HG03439 (cell line): ENCODE data around the gene ATL1.
"Not testable (repeated sequence)": the region's sequence is repeated elsewhere in the genome, so short reads cannot be mapped to it uniquely, and the experiment has no call there.

Experiments
- ATAC-seq: cut with Tn5 transposase; IDR thresholded peaks from one replicate; pipeline ENCODE4 v1.9.1; 2021; ENCODE audit warnings: mild to moderate bottlenecking, moderate library complexity; ENCODE audit not compliant: unreplicated experiment

ATL1 gene

DNA sequence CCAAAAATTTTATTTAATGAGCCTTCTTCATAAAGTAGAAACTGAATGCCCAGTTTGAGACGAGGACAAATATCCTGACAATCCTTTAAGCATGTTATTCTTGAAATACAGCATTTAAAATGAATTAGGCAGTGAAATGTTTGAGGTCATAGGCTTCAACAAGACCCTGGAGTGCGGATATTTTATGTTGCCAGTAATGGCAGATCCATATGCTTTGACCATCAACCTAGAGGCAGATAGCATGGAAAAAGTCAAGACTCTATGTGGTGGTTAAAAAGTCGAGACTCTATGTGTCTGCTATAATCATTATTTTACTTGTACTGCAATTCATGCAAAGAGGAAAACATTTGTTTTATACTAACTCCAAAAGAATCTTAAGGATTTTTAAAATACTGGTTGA, 25.5 kb upstream of the ATL1 start:
- ATAC-seq: no peak

DNA sequence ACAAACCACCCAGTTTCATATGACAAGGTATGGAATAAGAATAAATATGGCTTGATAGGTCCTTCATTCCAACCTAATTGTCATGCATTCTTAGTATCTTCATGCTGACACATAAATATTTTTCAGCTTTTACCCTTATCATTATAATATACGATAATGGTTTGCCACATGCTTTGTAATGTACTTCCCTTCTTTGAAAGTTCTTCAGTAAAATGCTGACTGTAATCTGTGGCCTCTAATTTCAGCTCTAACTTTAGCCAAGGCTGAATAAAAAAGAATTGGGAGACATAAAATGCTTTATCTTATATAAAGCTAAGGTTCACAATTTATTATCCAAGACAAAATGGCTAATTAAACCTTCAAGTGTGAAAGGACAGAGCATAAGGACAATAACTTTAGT, 24.9 kb upstream of the ATL1 start:
- no peak for ATAC-seq

DNA sequence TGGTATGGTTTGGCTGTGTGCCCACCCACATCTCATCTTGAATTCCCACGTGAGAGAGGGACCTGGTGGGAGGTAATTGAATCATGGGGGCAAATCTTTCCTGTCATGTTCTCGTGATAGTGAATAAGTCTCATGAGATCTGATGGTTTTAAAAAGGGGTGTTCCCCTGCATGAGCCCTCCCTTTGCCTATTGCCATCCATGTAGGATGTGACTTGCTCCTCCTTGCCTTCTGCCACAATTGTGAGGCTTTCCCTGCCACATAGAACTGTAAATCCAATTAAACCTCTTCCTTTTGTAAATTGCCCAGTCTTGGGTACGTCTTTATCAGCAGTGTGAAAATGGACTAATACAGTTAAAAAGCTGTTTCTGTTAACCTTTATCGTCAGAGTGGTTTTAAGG, 21.9 kb upstream of the ATL1 start:
- not testable (repeated sequence) for ATAC-seq

DNA sequence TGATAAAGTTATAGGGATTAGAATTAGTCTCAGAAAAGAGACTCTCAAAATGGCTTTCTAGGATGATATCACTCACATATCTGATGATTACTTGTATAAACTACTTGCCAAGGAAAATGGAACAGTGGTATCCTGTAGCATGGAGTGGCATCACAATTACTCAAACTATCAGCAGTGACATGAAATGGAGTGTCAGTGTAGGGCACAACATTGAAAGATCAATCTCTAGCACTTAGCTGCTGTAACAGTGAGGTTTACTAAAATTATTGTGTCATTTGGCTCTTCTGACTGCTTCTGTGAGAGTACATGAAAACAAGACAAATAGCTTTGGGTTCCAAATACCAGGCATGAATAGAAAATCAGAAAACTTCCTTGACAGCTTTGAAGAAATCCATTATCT, 20.9 kb upstream of the ATL1 start:
- no peak for ATAC-seq

DNA sequence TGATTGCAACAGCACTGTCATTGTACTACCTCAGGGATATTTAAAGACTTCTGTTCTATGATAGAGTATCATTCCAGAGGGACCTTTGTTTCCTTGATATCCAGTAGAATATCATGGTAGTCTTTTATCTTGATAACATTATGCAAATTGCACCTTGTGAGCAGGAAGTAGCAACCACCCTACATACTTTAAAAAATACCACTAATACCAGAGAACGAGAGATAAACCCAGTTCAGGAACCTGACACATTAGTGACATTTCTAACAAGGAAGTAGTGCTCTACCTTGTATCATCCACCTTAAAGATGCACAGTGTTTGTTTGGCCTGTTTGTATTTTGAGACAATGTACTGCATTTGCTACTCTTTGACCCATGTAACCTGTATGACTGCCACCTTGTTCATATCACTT, 18.8 kb upstream of the ATL1 start:
- no peak for ATAC-seq

DNA sequence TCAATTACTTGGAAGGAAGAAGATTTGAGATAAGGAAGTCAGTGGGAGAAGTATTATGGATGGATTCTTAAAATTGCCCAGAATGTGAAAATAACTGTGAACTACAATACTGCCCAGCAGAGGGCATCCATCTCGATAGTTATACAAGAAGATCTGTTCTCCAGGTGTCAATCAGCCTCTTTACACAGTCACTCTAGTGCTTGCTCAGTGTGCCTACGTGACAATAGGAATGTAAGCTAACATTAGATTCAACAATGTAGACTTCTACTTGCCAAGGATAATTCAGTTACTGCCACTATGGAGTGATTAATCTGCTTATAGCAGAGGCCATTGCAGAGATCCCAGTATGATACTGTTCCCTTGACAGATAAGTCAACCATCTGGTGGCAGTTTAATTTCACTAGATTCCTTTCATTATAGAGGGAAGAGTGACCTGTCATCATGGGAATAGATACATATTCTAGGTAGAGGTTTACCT, 17.0 kb upstream of the ATL1 start:
- no peak for ATAC-seq

DNA sequence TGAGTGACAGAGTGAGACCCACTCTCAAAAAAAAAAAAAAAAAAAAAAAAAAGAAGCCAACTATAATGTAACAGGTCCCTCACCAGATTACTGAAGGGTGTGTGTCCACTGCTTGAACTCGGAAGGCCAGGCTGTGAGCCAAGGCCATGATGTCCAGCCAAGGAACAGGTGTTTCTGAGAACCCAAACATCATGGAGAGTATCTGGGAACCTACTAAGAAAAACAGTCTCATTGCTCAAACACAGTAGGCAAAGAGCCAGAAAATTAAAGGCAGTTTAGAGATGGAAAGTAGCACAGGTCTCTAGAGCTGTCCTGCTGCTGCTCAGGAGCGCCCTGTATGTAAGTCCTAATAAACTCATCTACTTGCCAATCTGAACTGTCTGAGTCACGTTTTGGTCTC, 15.0 kb upstream of the ATL1 start:
- ATAC-seq: no peak

DNA sequence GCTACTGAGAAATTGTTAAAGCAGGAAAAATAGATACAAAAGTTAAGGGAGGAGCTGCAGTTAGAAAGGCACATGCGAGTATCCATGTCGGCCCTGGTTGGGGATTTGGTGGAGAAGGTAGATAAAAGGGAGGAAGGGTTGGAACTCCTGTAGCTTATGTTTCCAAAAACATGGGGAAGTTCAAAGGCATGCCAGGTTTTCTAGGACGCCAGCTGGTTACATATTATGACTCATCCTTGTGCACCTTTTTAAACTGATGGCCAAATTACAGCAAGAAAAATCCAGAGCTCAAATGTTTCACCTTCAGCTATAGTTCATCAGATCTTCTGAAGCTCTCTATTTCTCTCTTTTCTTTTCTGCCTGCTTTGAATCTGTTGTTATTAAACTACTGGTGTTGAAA, 14.3 kb upstream of the ATL1 start:
- ATAC-seq: no peak

DNA sequence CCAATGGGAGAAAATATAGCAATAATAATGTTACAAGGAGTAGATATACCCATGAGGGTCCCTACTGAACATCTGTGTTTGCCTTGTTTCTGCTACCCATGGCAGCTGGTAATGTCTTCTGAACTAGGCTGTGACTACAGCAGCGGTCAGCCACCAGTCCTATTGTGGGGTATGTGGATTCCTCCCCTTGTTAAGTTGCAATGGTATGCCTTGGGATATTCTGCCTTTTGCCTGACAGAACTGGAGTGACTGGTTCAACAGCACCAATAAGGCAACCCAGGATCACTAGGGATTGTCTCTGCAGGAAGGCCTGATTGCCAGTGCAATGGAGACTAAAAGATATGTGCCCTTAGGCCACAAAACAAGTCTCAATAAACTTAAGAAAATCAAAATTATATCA, 9.7 kb upstream of the ATL1 start:
- ATAC-seq: no peak

DNA sequence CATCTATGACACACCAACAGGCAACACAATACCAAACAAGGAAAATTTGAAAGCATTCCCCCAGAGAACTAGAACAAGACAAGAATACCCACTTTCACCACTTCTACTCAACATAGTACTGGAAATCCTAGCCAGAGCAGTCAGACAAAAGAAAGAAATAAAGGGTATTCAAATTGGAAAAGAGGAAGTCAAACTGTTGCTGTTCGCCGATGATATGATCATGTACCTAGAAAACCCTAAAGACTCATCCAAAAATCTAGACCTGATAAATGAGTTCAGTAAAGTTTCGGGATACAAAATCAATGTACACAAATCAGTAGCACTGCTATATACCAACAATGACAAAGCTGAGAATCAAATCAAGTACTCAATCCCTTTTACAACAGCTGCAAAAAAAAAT, 8.1 kb upstream of the ATL1 start:
- ATAC-seq: no peak

DNA sequence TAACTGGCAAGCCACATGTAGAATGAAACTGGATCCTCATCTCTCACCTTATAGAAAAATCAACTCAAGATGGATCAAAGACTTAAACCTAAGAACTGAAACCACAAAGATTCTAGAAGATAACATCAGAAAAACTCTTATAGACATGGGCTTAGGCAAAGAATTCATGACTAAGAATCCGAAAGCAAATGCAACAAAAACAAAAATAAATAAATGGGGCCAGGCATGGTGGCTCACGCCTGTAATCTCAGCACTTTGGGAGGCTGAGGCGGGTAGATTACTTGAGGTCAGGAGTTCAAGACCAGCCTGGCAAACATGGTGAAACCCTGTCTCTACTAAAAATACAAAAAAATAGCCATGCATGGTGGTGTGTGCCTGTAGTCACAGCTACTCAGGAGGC, 7.1 kb upstream of the ATL1 start:
- not testable (repeated sequence) for ATAC-seq

DNA sequence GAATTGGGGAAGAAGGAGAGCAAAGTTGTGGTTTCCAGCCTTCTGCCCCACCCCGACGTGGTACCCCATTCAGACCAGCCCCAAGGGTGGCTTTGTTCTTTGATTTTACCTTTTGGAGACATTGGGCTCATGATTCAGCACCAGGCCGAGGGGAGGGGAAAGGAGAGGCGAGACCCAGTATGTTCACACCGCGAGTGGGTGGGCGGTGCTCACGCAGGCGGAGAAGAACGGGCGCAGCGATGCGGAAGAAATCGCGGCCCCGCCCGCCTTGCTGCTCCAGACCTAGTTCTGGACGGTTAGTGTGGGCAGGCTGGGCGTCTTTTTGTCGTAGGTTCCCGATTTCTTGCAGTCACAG, 963 bp downstream of the ATL1 start:
- ATAC-seq: peak; percentile 13

DNA sequence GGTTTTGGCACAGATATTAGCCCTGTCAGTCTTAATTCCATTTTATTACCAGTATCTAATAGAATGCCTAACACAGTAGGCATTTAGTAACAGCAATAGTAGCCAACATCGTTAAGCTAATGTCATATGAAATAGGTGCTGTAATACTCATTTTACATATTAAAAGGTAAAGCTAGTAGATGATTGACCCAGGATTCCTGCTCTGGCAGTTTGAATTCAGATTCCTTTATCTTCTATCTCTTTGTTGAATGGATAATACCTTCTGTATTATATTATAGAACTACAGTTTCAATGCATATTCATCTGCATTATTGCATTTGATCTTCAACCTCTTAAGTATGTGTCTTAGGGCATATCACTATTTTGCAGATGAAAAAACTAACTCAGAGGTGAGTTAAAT, 2.9 kb downstream of the ATL1 start:
- ATAC-seq: no peak

DNA sequence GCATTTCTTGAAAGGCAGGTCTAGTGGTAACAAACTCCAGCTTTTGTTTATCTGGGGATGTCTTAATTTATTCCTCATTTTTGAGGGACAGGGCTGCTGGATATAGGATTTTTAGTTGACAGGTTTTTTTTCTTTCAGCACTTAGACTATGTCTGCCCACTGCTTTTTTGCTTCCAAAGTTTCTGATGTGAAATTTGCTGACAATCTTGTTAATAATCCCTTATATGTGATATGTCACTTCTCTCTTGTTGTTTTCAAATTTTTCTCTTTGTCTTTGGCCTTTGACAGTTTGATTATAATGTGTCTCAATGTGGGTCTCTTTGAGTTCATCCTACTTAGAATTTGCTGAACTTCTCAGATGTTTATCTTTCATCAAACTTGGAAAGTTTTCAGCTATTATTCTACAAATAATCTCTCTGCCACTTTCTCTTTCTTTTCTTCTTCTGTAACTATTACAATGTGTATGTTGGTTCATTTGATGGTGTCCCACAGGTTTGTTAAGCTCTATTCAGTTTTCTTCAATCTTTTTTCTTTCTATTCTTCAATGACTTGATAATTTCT, 9.8 kb downstream of the ATL1 start:
- ATAC-seq: no peak

DNA sequence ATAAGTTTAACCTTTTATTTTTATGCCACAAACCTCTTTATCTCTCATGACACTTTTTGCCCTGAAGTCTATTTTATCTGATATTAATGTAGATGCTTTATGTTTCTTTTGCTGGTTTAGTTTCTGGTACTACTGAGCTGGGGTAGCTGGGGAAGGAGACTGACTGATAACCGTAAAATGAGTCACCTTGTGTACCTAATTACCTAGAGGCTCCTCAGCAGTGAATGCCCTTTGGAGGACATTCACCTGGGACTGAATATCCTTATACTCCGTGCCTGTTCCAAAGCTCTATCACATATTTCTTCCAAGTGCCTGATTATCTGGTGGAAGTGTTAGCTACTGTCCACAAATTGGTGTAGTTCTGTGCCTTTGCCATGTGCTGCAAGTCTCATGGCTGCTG, 13.9 kb downstream of the ATL1 start:
- no peak for ATAC-seq

DNA sequence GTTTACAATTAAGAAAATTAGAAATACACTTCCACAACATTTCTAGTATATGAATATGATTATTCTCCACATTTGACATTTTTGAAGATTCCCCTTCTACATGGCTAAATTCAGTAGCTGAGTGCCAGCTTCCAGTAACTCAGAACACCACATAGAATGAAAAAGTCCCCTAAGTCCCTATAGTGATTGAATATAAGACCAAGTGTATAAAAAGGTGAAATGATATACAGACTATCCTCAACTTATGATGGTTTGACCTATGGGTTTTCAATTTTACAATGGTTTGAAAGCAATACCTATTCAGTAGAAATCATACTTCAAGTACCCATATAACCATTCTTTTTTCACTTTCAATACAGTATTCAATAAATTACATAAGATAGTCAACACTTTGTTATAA, 15.8 kb downstream of the ATL1 start:
- no peak for ATAC-seq

DNA sequence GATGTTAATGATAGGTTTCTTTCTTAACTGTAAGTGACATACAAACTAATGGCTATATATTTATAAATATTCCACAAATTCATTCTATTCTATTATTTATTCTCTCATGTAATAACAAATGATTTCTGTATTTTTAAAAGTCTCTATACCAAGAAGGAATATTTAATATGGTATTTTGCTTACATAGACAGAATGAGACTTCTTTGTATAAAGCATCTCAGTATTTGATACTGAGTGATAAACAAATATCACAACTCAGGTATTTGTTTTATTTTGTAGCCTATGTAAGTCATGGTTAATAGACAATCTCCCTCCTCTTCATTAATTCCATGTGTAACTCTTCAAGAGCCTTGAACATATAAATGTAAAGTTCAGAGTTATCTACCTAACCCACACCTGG, 18.0 kb downstream of the ATL1 start:
- ATAC-seq: no peak

DNA sequence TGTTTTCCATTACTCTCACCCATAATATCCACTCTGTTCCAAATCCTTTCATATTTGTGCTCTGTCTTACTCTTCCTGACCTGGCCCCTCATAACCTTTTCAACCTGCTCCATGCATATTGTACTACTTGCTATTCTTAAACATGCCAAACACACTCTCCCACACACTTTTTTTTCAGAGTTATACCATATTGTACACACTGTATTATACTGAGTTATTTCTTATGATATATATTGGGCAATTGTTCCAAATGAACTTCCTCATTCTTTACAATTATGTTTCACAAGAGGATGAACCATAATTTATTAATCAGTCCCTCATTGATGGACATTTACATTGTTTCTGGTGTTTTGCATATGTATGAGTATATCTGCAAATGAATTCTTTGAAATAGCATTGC, 18.5 kb downstream of the ATL1 start:
- ATAC-seq: no peak

DNA sequence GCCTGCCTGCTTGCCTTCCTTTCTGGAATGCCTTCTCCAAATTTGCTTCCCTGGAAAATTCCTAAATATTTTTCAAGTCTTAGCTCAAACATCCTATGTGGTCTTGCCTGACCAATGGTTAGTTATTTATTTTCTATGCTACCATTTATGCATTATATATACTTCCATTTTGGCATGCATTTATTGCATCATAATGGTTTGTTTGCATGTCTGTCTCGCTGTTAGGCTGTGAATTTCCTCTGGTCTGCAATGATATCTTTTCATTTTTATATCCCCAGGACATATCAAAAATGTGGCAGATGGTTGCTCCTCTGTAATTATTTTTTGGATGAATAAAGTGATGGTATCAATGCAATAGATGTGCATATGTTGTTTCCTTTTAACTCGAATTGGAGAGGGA, 30.5 kb downstream of the ATL1 start:
- no peak for ATAC-seq

DNA sequence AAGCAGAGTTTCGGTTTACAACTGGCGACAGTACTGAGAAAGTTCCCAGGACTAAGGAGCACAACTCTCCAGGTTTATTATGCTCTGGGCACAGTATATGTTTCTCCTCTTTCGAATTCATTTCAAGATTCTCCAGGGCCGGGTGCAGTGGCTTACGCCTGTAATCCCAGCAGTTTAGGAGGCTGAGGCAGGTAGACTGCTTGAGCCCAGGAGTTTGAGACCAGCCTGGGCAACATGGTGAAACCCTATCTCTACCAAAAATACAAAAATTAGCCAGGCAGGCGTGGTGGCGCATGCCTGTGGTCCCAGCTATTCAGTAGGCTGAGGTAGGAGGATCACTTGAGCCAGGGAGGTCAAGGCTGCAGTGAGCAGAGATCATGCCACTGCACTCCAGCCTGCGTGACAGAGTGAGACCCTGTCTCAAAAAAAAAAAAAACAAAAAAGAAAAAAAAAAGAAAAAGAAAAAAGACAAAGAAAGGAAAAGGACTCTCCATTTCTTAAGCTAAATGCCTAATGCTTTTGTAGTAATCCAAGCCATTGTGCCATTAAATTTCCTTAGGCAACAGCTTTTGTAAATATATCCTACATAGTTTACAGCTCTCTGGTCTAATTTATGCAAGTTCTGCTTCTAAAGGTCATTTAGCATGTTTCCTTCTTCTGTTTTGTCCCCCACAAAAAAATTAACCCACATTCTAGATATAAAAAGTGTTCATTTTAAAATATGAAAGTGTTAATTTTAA, 34.8 kb downstream of the ATL1 start:
- ATAC-seq: no peak

DNA sequence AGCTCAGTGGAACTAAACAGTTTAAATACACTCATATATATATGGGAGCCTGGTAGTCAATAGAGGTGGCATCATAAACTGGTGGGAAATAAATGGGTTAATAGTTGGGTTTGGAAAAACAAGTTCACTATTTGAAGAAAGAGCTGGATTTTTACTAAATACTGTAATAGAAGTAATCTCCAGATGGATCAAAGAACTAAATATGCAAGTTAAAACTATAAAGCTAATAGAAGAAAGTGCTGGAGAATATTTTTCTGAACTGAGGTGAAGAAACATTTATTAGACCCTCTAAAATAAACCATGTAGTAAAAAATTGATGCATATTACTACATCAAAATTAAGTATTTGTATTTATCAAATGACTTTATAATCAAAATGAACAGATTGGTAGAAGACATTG, 38.8 kb downstream of the ATL1 start:
- ATAC-seq: no peak

DNA sequence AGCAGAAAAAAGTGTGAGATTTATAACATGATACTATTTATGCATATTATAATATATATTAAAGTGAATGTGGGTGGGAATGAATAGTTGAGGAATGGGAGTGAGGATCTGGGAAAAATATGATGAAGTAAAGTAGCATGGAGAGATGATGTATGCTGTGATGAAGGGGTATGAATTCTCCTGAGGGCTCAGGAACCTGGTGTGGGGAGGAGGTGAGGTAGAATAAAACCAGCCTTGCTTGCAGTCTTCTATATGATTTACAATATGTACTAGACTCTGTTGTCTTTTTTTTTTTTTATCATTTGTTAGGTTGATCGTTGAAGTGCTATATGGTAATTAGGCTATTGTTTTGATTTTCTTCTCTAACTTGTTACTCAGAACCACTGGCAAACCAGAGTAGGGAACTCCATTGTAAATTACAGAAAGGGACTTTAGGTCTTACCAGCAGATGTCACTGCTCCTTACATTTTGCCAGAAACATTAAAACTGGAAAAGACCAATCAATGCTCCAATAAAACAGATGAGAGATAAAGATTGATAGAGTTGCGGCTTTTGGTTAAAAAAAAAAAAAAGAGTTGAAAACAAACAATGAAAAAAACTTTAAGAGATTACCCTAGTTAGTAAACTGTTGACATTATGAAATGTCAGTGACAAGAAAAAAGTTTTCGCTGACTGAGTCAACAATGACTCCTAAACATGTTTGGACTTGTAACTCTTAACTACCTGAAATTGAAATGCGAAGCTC, 39.9 kb downstream of the ATL1 start:
- no peak for ATAC-seq
